ENCODE measurements around the gene OXLD1. TPM values are rescaled to one million over a fixed set of nuclear protein-coding genes. Genes with fewer than 3 reads are reported as not detected.

OXLD1 gene
- total RNA-seq, 4 donors from 2014 or later: 39.6 to 68.1 (median 47.6) TPM

DNA sequence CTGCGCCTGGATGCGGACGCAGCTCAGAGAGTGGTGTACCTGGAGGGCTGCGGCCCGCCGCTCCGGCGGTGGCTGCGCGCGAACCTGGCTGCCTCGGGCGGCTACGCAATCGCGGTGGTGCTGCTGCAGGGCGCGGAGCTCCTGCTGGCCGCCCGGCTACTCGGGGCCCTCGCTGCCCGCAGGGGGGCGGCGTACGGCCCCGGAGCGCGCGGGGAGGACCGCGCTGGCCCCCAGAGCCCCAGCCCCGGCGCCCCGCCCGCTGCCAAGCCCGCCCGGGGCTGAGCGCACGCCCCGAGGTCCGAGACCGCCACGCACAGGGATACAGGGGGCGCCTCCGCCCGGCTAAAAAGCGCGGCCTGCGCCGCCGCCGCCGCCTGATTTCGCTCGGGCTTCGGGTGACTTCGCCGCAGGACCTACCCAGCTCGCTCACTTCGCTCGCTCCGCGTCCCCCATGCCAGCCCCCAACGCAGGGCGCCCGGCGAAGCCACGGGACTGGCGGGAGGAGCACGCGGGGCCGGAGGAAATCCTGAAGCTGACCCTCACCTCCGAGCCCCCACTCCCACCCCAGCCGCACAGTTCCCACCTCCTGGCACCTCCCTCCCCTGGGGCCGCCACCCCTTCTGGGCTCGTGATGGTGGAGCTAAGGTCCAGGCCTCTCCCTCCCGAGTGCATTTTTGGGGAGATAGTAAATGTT, 18.2 kb downstream of the OXLD1 start:
- TF ChIP-seq EP300 (IDR thresholded peaks at IDR 0.05) (no peak), POLR2AphosphoS5 (IDR thresholded peaks at IDR 0.05) (no peak), POLR2A (IDR thresholded peaks at IDR 0.05) (no peak)
- TF ChIP-seq, protein P1, sequence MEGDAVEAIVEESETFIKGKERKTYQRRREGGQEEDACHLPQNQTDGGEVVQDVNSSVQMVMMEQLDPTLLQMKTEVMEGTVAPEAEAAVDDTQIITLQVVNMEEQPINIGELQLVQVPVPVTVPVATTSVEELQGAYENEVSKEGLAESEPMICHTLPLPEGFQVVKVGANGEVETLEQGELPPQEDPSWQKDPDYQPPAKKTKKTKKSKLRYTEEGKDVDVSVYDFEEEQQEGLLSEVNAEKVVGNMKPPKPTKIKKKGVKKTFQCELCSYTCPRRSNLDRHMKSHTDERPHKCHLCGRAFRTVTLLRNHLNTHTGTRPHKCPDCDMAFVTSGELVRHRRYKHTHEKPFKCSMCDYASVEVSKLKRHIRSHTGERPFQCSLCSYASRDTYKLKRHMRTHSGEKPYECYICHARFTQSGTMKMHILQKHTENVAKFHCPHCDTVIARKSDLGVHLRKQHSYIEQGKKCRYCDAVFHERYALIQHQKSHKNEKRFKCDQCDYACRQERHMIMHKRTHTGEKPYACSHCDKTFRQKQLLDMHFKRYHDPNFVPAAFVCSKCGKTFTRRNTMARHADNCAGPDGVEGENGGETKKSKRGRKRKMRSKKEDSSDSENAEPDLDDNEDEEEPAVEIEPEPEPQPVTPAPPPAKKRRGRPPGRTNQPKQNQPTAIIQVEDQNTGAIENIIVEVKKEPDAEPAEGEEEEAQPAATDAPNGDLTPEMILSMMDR (IDR thresholded peaks at IDR 0.05): no peak
- H3K4me1 ChIP-seq: peaks cover 6% of the 10 kb centered on the region
- 9% methylated on average over 4 of the region's 78 CpGs for WGBS
- no peaks in the 10 kb centered on the region for H3K9me3 ChIP-seq
- H3K27me3 ChIP-seq: peaks cover 47% of the 10 kb centered on the region
- DNase-seq (ENCODE audit: low spot score in 2 of 2): no peak
- H3K27ac ChIP-seq: no peak overlapping the region
- H3K4me3 ChIP-seq: peak overlapping the region; percentile 32
- H3K36me3 ChIP-seq: no peaks in the 10 kb centered on the region

DNA sequence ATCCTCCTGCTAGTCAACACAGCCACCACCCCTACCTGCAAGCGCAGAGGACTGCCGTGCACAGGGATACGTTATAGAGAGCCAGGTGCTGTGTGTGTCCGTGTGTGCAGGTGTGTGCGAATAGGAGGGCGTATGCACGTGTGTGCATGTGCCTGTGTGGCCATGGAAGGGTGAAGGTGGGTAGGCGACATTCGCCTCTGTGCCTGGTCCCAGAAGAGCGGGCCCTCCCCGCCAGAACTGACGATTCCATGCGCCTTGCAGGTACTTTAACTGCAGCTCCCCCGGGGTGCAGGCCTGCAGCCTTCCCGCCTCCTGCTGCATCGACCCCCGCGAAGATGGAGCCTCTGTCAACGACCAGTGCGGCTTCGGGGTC, 18.8 kb downstream of the OXLD1 start:
- peaks cover 44% of the 10 kb centered on the region for H3K27me3 ChIP-seq
- H3K4me1 ChIP-seq: peaks cover 6% of the 10 kb centered on the region
- no peaks in the 10 kb centered on the region for H3K36me3 ChIP-seq
- H3K4me3 ChIP-seq: peak overlapping the region; percentile 32
- TF ChIP-seq EP300 (IDR thresholded peaks at IDR 0.05) (no peak), POLR2A (IDR thresholded peaks at IDR 0.05) (no peak)
- TF ChIP-seq, protein P1 (IDR thresholded peaks at IDR 0.05): no peak
- H3K27ac ChIP-seq: no peak overlapping the region
- H3K9me3 ChIP-seq: no peaks in the 10 kb centered on the region
- WGBS: 61% methylated on average over 7 of the region's 21 CpGs
- DNase-seq (ENCODE audit: low spot score in 2 of 2): no peak

DNA sequence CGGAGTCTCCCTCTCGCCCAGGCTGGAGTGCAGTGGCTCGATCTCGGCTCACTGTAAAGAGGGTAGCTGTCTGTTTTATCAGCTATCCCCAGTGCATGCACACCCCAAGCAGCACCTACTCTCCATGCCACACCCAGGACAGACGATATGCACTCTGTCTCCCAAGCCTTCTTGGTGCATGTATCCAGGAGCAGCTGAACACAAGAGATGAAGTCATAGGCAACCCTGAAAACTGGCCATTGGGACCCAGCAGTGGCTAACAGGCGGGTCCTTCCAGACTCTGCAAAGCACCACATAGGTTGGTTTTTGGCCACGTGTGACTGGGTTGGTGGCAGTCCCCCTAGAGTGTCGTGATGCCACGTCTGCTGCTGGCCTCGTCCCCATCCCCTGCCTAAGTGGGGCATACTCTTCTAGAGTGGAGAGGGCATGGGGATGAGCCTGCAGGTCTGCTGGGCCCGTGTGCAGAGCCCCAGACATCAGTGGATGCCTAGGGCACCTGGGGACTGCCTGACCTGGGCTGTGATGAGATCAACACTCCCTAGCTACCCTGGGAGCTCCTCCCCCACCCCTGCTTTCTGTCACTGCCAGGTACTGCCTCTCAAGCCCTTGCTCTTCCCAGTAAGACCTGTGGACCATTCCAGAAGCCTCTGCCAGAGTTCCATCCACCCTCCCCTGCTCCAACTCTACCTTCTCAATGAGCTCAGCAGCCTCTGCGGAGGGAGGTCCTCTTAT, 19.4 kb downstream of the OXLD1 start:
- H3K36me3 ChIP-seq: no peaks in the 10 kb centered on the region
- H3K4me1 ChIP-seq: peaks cover 6% of the 10 kb centered on the region
- TF ChIP-seq, protein P1 (IDR thresholded peaks at IDR 0.05): no peak
- no peak for TF ChIP-seq POLR2A (IDR thresholded peaks at IDR 0.05)
- TF ChIP-seq POLR2AphosphoS5 (IDR thresholded peaks at IDR 0.05): no peak
- no peak for TF ChIP-seq EP300 (IDR thresholded peaks at IDR 0.05)
- H3K4me3 ChIP-seq: no peak overlapping the region
- peaks cover 44% of the 10 kb centered on the region for H3K27me3 ChIP-seq
- no peaks in the 10 kb centered on the region for H3K9me3 ChIP-seq
- no peak overlapping the region for H3K27ac ChIP-seq
- 79% methylated on average over 7 of the region's 12 CpGs for WGBS
- no peak for DNase-seq (ENCODE audit: low spot score in 2 of 2)

DNA sequence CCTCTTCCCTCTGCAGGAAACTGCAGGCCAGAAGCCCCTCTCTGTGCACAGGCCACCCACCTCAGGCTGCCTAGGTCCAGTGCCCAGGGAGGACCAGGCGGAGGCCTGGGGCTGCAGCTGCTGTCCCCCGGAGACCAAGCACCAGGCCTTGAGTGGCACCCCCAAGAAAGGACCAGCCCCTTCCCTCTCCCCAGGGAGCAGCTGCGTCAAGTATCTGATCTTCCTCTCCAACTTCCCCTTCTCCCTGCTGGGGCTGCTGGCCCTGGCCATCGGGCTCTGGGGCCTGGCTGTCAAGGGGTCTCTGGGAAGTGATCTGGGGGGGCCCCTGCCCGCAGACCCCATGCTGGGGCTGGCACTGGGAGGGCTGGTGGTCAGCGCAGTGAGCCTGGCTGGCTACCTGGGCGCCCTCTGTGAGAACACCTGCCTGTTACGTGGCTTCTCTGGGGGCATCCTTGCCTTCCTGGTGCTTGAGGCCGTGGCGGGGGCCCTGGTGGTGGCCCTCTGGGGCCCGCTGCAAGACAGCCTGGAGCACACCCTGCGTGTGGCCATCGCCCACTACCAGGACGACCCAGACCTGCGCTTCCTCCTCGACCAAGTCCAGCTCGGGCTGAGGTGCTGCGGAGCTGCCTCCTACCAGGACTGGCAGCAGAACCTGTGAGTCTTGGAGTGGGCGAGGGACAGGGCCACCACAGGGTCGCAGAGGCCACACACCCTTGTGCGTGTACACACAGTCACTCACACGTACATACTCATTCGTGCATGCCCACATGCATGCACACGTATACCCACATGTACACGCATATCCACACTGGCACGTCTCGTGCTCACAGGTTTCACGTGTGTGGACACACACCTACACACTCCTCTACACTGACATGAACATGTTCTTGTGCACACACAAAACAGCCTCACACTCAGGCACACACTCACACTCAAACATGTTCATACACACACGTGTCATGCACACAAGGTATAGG, 21.1 kb downstream of the OXLD1 start:
- TF ChIP-seq POLR2AphosphoS5 (IDR thresholded peaks at IDR 0.05): no peak
- TF ChIP-seq POLR2A (IDR thresholded peaks at IDR 0.05): no peak
- TF ChIP-seq, protein P1 (IDR thresholded peaks at IDR 0.05): no peak
- H3K27ac ChIP-seq: no peak overlapping the region
- no peak for DNase-seq (ENCODE audit: low spot score in 2 of 2)
- H3K36me3 ChIP-seq: no peaks in the 10 kb centered on the region
- H3K27me3 ChIP-seq: peaks cover 29% of the 10 kb centered on the region
- H3K4me3 ChIP-seq: no peak overlapping the region
- H3K9me3 ChIP-seq: no peaks in the 10 kb centered on the region
- peaks cover 6% of the 10 kb centered on the region for H3K4me1 ChIP-seq
- WGBS: 82% methylated on average over 16 of the region's 29 CpGs
